ENCODE results near the gene LRRC36.

DNA sequence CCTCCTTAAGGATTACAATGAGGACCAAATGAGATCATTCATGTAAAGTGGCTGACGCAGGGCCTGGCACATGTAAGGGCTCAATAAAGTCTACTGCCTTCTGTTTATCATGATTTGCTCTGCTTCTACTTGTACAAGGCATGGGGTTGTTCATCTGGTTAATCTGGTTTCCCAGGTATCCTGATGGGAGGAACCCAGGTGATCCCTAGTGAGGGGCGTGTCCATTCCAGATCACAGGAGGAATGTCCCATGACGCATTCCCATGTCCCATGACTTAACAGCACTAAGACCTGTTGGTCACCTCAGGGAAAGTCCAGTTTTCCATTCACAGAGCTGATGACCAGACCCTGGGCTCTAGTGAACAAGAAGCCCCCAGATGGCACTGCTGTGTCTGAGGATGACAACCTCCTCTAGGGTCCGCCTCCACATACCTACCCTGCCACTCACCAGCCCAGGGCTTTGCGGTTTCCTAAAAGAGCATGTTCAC lies 78.2 kb downstream of the LRRC36 start:
- TF ChIP-seq POLR2A (IDR thresholded peaks at IDR 0.05; ENCODE audit: low read length) (no peak), GATA1 (IDR thresholded peaks at IDR 0.05; ENCODE audit: low read depth, low read length) (no peak)
